IPS-18a (cell line): ENCODE data around the gene HERC2.

Experiments
- H3K27ac ChIP-seq: one replicate; pipeline ENCODE4 v1.5.1; 2013; ENCODE audit warnings: low read length
- H3K27me3 ChIP-seq: one replicate; pipeline ENCODE4 v1.6.1; 2013; ENCODE audit warnings: mild to moderate bottlenecking, low read length; ENCODE audit not compliant: control insufficient read depth, insufficient read depth
- H3K36me3 ChIP-seq: one replicate; pipeline ENCODE4 v1.6.1; 2013; ENCODE audit warnings: low read depth, low read length; ENCODE audit not compliant: control insufficient read depth
- H3K4me1 ChIP-seq: one replicate; pipeline ENCODE4 v1.6.1; 2013; ENCODE audit warnings: low read depth, low read length; ENCODE audit not compliant: control insufficient read depth
- H3K4me3 ChIP-seq: one replicate; pipeline ENCODE4 v1.5.1; 2013; ENCODE audit warnings: low read length
- H3K9ac ChIP-seq: one replicate; pipeline ENCODE4 v1.6.1; 2013; ENCODE audit warnings: mild to moderate bottlenecking, low read length, moderate library complexity
- H3K9me3 ChIP-seq: one replicate; pipeline ENCODE4 v1.6.1; 2013; ENCODE audit warnings: low read depth, low read length; ENCODE audit not compliant: control insufficient read depth

The HERC2 gene

DNA sequence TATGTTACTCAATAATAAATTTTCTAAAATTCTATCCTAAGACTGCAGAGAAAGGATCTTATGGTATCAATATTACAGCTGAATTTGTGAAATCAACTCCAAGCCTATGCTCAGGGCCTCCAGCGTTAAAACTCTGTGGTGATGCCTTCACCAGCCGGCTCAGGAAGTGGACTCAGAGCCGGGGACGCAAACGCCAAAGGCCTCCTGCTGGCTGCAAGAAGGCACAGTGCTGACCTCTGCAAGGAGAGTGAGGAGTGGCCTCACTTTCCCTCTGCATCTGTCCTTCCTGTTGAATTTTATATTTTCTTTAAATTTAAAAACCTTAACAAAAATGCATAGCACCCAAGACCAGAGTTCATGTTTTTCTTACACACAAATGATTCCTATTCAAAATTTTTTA lies 48.5 kb downstream of the HERC2 start:
- Histone ChIP-seq H3K4me1 (no peaks in the 10 kb centered on the region), H3K27me3 (no peaks in the 10 kb centered on the region), H3K27ac (no peak overlapping the region), H3K36me3 (peaks cover 50% of the 10 kb centered on the region), H3K4me3 (no peak overlapping the region), H3K9me3 (no peaks in the 10 kb centered on the region), H3K9ac (no peak overlapping the region)

DNA sequence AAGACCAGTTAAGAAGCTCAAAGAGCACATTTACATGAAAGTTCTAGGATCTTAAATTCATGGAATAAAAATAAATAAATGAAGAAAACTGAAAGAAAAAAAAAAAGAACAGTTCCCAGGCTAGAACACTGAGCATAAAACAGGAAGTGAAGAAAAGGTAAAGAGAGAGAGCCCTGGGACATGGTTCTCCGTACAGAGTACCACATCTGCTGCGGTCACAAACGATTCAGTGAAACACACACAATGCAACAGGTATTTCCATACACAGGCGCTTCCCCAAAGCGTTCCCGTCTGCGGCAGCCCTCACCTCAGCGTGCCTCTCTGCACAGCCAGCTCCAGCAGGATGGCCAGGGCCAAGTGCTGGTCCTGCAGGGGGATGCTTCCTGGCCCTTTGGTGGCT lies 49.4 kb downstream of the HERC2 start:
- H3K4me1 ChIP-seq: no peaks in the 10 kb centered on the region
- H3K36me3 ChIP-seq: peaks cover 58% of the 10 kb centered on the region
- no peak overlapping the region for H3K9ac ChIP-seq
- no peak overlapping the region for H3K27ac ChIP-seq
- H3K9me3 ChIP-seq: no peaks in the 10 kb centered on the region
- H3K4me3 ChIP-seq: no peak overlapping the region
- H3K27me3 ChIP-seq: no peaks in the 10 kb centered on the region

- Histone ChIP-seq H3K36me3 (peaks cover 67% of the 10 kb centered on the region), H3K4me1 (no peaks in the 10 kb centered on the region)
These were observed 50.2 kb downstream of the HERC2 start for GRCh38 chr15:28271697-28272260.

GRCh38 chr15:28269097-28269496 lies 52.9 kb downstream of the HERC2 start:
- Histone ChIP-seq H3K36me3 (peaks cover 84% of the 10 kb centered on the region), H3K9me3 (no peaks in the 10 kb centered on the region), H3K4me1 (no peaks in the 10 kb centered on the region), H3K27me3 (no peaks in the 10 kb centered on the region), H3K4me3 (no peak overlapping the region), H3K27ac (no peak overlapping the region), H3K9ac (no peak overlapping the region)

More at GRCh38 chr15:28271697-28272260, 50.2 kb downstream of the HERC2 start:
- H3K9ac ChIP-seq: no peak overlapping the region
- H3K4me3 ChIP-seq: no peak overlapping the region
- no peaks in the 10 kb centered on the region for H3K9me3 ChIP-seq
- H3K27me3 ChIP-seq: no peaks in the 10 kb centered on the region
- no peak overlapping the region for H3K27ac ChIP-seq

DNA sequence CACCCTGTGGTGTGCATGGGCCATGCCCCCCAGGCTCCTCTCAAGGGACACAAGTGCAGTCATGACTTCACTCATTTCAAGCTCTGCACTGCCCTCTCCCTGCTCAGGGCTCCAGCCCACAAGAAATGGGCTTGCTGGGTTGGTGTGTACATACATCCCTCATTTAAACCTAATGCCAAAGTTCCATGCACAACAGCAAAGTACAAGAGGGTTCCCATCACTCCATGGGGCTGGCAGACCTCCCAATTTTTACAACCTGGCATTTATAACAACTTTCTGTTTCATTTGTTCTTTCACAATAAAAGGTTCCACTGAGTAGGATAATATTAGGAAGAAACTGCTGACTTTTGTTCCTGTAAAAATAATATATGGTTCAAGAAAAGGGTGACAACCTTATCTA lies 54.3 kb downstream of the HERC2 start:
- no peaks in the 10 kb centered on the region for H3K27me3 ChIP-seq
- H3K4me3 ChIP-seq: no peak overlapping the region
- H3K9ac ChIP-seq: no peak overlapping the region
- H3K36me3 ChIP-seq: peaks cover 86% of the 10 kb centered on the region
- no peaks in the 10 kb centered on the region for H3K9me3 ChIP-seq
- H3K4me1 ChIP-seq: no peaks in the 10 kb centered on the region
- H3K27ac ChIP-seq: no peak overlapping the region

DNA sequence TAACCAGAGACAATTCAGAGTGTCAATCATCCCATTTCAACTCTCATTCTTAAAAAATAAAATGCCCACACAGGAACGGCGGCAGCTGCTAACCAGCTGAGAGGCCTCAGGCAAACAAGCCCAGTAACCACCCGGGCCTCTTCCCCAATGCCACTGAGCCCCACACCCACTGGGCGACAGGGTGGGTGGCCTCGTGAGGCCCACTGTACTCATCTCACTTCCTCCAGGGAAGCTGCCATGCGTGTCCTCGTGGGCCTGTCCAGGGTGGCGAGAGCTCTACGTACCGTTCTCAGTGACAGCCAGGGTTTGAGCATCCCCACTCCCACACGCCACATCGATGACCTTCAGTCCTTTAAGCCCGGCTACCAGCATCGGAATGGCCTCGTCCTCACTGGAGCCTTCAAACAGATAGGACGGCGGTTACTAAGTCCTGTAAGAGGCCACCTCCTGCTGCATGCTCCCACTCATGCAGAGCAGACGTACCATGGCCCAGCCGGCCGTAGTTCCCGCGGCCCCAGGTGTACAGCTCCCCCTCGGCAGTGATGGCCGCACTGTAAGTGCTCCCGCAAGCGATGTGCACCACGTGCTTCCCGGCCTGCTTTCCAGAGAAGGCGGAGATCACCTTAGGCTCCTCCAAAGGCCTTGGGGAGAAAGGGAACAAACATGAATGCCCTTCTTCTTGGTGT lies 56.5 kb downstream of the HERC2 start:
- Histone ChIP-seq H3K9ac (no peak overlapping the region), H3K9me3 (no peaks in the 10 kb centered on the region), H3K4me1 (no peaks in the 10 kb centered on the region), H3K4me3 (no peak overlapping the region), H3K27ac (no peak overlapping the region), H3K27me3 (no peaks in the 10 kb centered on the region), H3K36me3 (peaks cover 74% of the 10 kb centered on the region)

GRCh38 chr15:28264166-28264565 lies 57.8 kb downstream of the HERC2 start:
- Histone ChIP-seq H3K36me3 (peaks cover 65% of the 10 kb centered on the region), H3K27me3 (no peaks in the 10 kb centered on the region), H3K4me1 (no peaks in the 10 kb centered on the region), H3K27ac (no peak overlapping the region), H3K4me3 (no peak overlapping the region), H3K9me3 (no peaks in the 10 kb centered on the region), H3K9ac (no peak overlapping the region)

- H3K4me3 ChIP-seq: no peak overlapping the region
- no peak overlapping the region for H3K9ac ChIP-seq
- H3K27me3 ChIP-seq: no peaks in the 10 kb centered on the region
- no peak overlapping the region for H3K27ac ChIP-seq
- H3K4me1 ChIP-seq: no peaks in the 10 kb centered on the region
- H3K36me3 ChIP-seq: peaks cover 48% of the 10 kb centered on the region
- H3K9me3 ChIP-seq: no peaks in the 10 kb centered on the region
These were observed 59.5 kb downstream of the HERC2 start for GRCh38 chr15:28262438-28262837.

DNA sequence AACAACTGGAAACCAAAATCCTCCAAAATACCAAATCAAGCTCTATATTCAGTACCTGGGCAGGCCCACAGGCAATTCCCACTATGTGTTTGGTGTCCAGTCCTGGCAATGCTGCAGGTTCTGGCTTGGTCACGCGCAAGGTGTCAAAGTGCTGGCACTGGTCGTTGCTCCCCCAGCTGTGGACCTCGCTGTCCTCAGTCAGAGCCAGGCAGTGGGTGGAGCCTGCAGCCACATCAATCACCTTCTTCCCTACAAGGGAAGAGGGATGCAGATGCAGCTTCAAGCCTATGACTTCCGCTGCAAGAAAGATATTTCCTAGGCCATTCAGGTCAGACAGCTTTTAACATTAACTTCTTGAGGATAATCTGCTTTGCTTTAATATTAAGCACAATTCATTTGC lies 61.3 kb downstream of the HERC2 start:
- no peaks in the 10 kb centered on the region for H3K9me3 ChIP-seq
- H3K27me3 ChIP-seq: no peaks in the 10 kb centered on the region
- H3K9ac ChIP-seq: no peak overlapping the region
- H3K36me3 ChIP-seq: peaks cover 35% of the 10 kb centered on the region
- H3K4me3 ChIP-seq: no peak overlapping the region
- H3K27ac ChIP-seq: no peak overlapping the region
- H3K4me1 ChIP-seq: no peaks in the 10 kb centered on the region

DNA sequence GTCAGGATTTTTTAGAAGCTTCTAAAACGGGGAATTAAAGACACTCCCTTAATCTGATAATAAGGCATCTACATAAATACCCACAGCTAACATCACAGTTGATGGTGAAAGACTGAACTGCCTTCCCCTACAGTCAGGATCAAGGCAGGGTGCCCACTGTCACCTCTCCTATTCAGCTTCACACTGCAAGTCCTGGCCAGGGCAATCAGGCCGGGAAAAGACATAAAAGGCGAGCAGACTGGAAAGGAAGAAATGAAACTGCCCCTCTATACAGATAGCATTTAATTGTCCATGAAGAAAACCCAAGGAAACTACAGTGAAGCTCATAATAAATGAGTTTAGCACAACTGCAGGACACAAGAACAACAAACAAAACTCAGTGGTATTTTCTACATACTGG lies 61.7 kb downstream of the HERC2 start:
- no peak overlapping the region for H3K4me3 ChIP-seq
- H3K4me1 ChIP-seq: no peaks in the 10 kb centered on the region
- H3K27ac ChIP-seq: no peak overlapping the region
- H3K9ac ChIP-seq: no peak overlapping the region
- H3K9me3 ChIP-seq: no peaks in the 10 kb centered on the region
- H3K36me3 ChIP-seq: peaks cover 35% of the 10 kb centered on the region
- no peaks in the 10 kb centered on the region for H3K27me3 ChIP-seq

- H3K4me1 ChIP-seq: no peaks in the 10 kb centered on the region
- H3K4me3 ChIP-seq: no peak overlapping the region
- no peak overlapping the region for H3K27ac ChIP-seq
- no peak overlapping the region for H3K9ac ChIP-seq
- H3K27me3 ChIP-seq: no peaks in the 10 kb centered on the region
- peaks cover 43% of the 10 kb centered on the region for H3K36me3 ChIP-seq
- H3K9me3 ChIP-seq: no peaks in the 10 kb centered on the region
These were observed 66.0 kb downstream of the HERC2 start for GRCh38 chr15:28255965-28256364.

- Histone ChIP-seq H3K9ac (no peak overlapping the region), H3K4me1 (no peaks in the 10 kb centered on the region), H3K9me3 (no peaks in the 10 kb centered on the region), H3K4me3 (no peak overlapping the region), H3K27ac (no peak overlapping the region), H3K36me3 (peaks cover 54% of the 10 kb centered on the region), H3K27me3 (no peaks in the 10 kb centered on the region)
These were observed 69.1 kb downstream of the HERC2 start for GRCh38 chr15:28252831-28253230.
